ENCODE results near the gene KDM2B.

DNA sequence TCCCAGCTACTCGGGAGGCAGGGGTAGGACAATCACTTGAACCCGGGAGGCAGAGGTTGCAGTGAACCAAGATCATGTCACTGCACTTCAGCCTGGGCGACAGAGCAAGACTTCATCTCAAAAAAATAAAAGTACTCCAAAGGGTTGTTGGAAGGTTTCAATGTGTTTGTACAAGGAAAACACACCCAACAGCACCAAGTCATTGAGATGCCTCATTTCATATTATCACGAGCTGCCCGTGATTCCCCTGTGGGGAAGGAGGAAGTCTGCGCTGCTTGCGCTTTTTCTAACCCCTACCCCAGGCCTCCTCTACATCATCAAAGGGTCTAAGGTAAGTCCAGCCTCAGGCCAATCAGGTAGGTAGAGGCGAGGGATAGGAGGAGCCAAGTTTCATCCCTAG is 73.6 kb downstream of the KDM2B start:
- TF ChIP-seq, protein P1, sequence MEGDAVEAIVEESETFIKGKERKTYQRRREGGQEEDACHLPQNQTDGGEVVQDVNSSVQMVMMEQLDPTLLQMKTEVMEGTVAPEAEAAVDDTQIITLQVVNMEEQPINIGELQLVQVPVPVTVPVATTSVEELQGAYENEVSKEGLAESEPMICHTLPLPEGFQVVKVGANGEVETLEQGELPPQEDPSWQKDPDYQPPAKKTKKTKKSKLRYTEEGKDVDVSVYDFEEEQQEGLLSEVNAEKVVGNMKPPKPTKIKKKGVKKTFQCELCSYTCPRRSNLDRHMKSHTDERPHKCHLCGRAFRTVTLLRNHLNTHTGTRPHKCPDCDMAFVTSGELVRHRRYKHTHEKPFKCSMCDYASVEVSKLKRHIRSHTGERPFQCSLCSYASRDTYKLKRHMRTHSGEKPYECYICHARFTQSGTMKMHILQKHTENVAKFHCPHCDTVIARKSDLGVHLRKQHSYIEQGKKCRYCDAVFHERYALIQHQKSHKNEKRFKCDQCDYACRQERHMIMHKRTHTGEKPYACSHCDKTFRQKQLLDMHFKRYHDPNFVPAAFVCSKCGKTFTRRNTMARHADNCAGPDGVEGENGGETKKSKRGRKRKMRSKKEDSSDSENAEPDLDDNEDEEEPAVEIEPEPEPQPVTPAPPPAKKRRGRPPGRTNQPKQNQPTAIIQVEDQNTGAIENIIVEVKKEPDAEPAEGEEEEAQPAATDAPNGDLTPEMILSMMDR (IDR thresholded peaks at IDR 0.05), result no peak
- no peak for TF ChIP-seq ZFX (IDR thresholded peaks at IDR 0.05; ENCODE audit: borderline replicate concordance)

Data from 22Rv1 (cell line).